HepG2 (cell line): ENCODE data around the gene VIPR1. TPM values are rescaled to one million over a fixed set of nuclear protein-coding genes. Genes with fewer than 3 reads are reported as not detected.

Experiments
- DNMT3B ChIP-seq: conservative IDR thresholded peaks from 2 replicates; pipeline ENCODE4 v1.6.1; 2016; ENCODE audit warnings: missing biosample characterization, control low read depth
- FOXC1 ChIP-seq: sonication (generic); formaldehyde crosslinking; IDR thresholded peaks from 2 replicates; pipeline ENCODE4 v1.8.0; 2022; ENCODE audit warnings: mild to moderate bottlenecking, missing genetic modification reagents, borderline replicate concordance
- HIC2 ChIP-seq: sonication (generic); formaldehyde crosslinking; IDR thresholded peaks from 2 replicates; pipeline ENCODE4 v1.9.0; 2022; ENCODE audit warnings: low read depth, missing genetic modification reagents
- JDP2 ChIP-seq: sonication (generic); formaldehyde crosslinking; IDR thresholded peaks from 2 replicates; pipeline ENCODE4 v1.8.1; 2022; ENCODE audit warnings: missing genetic modification reagents, borderline replicate concordance
- NCOA1 ChIP-seq: sonication (generic); formaldehyde crosslinking; IDR thresholded peaks from 2 replicates; pipeline ENCODE4 v1.9.0; 2021; ENCODE audit warnings: missing genetic modification reagents
- RXRB ChIP-seq: IDR thresholded peaks from 2 replicates; pipeline ENCODE4 v1.6.1; 2016; ENCODE audit warnings: borderline replicate concordance, missing genetic modification reagents, missing compliant biosample characterization
- SMAD1 ChIP-seq: sonication (generic); formaldehyde crosslinking; IDR thresholded peaks from 2 replicates; pipeline ENCODE4 v1.4.0; 2020; ENCODE audit warnings: missing genetic modification reagents, low read depth, mild to moderate bottlenecking, borderline replicate concordance
- SYNCRIP ChIP-seq: fragments of 200-400 bp; formaldehyde crosslinking; IDR thresholded peaks from 2 replicates; pipeline ENCODE4 v1.6.1; 2018; ENCODE audit warnings: mild to moderate bottlenecking, low read depth, low read length; ENCODE audit not compliant: insufficient read depth
- TAF1 ChIP-seq: sonication (generic); formaldehyde crosslinking; IDR thresholded peaks from 2 replicates; pipeline ENCODE4 v1.4.0; 2020; ENCODE audit warnings: missing genetic modification reagents
- TBP ChIP-seq: sonication (generic); formaldehyde crosslinking; IDR thresholded peaks from 2 replicates; pipeline ENCODE4 v1.5.0; 2020; ENCODE audit warnings: missing genetic modification reagents
- ZNF350 ChIP-seq: sonication (generic); formaldehyde crosslinking; IDR thresholded peaks from 2 replicates; pipeline ENCODE4 v1.4.0; 2020; ENCODE audit warnings: mild to moderate bottlenecking, low read depth, missing genetic modification reagents, borderline replicate concordance
- ZNF44 ChIP-seq: sonication (generic); formaldehyde crosslinking; IDR thresholded peaks from 2 replicates; pipeline ENCODE4 v1.5.1; 2020; ENCODE audit warnings: mild to moderate bottlenecking, missing genetic modification reagents
- ZNF569 ChIP-seq: sonication (generic); formaldehyde crosslinking; IDR thresholded peaks from 2 replicates; pipeline ENCODE4 v1.5.0; 2020; ENCODE audit warnings: mild to moderate bottlenecking, missing genetic modification reagents, moderate library complexity, borderline replicate concordance
- ZNF605 ChIP-seq: sonication (generic); formaldehyde crosslinking; IDR thresholded peaks from 2 replicates; pipeline ENCODE4 v1.8.0; 2022; ENCODE audit warnings: mild to moderate bottlenecking, missing genetic modification reagents
- ZNF644 ChIP-seq: IDR thresholded peaks from 2 replicates; pipeline ENCODE4 v1.6.1; 2016; ENCODE audit warnings: low read depth
- ZNF709 ChIP-seq: sonication (generic); formaldehyde crosslinking; IDR thresholded peaks from 2 replicates; pipeline ENCODE4 v1.5.0; 2020; ENCODE audit warnings: mild to moderate bottlenecking, missing genetic modification reagents
- ZNF710 ChIP-seq: sonication (generic); formaldehyde crosslinking; IDR thresholded peaks from 2 replicates; pipeline ENCODE4 v1.5.0; 2020; ENCODE audit warnings: mild to moderate bottlenecking, missing genetic modification reagents, borderline replicate concordance
- ZZZ3 ChIP-seq: sonication (generic); formaldehyde crosslinking; IDR thresholded peaks from 2 replicates; pipeline ENCODE4 v1.4.0; 2020; ENCODE audit warnings: missing genetic modification reagents, mild to moderate bottlenecking, borderline replicate concordance
- polyA plus RNA-seq, 8 experiments: library from polyadenylated mRNA; depleted of rRNA in 3 of 8; stranded (reverse) in 7 of 8; unstranded in 1 of 8; fragments of >200 nt; fragmentation: Illumina TruSeq in 4 of 8; extraction: Trizol in 4 of 8; gene quantifications; 2 replicates each; pipeline versions ENCODE4 v1.2.1 to v1.2.3, GENCODE V29; 2011 to 2016; ENCODE audit warnings: low read depth in 4 of 8, missing spikeins in 1 of 8, mixed read lengths in 1 of 8; ENCODE audit not compliant: insufficient read depth in 1 of 8
- total RNA-seq, 5 experiments: library from RNA; depleted of rRNA; stranded (reverse); fragments of >200 nt; fragmentation: Illumina TruSeq; extraction: Trizol; gene quantifications; 2 replicates each; pipeline ENCODE4 v1.2.3, GENCODE V29; 2016; ENCODE audit warnings: low read depth in 1 of 5
- TF ChIP-seq, protein P1 (sequence below): sonication (generic); formaldehyde crosslinking; IDR thresholded peaks from 2 replicates; pipeline ENCODE4 v1.4.0; 2020; ENCODE audit warnings: missing genetic modification reagents
- TF ChIP-seq, protein P2 (sequence below): sonication (generic); formaldehyde crosslinking; IDR thresholded peaks from 2 replicates; pipeline ENCODE4 v1.5.0; 2020; ENCODE audit warnings: missing genetic modification reagents

Gene VIPR1
- total and polyA plus RNA-seq, 2 of the 13 experiments (the other 11 are each of a cell fraction or from before 2014, with no cell fraction given): 0.04 to 0.11 TPM

DNA sequence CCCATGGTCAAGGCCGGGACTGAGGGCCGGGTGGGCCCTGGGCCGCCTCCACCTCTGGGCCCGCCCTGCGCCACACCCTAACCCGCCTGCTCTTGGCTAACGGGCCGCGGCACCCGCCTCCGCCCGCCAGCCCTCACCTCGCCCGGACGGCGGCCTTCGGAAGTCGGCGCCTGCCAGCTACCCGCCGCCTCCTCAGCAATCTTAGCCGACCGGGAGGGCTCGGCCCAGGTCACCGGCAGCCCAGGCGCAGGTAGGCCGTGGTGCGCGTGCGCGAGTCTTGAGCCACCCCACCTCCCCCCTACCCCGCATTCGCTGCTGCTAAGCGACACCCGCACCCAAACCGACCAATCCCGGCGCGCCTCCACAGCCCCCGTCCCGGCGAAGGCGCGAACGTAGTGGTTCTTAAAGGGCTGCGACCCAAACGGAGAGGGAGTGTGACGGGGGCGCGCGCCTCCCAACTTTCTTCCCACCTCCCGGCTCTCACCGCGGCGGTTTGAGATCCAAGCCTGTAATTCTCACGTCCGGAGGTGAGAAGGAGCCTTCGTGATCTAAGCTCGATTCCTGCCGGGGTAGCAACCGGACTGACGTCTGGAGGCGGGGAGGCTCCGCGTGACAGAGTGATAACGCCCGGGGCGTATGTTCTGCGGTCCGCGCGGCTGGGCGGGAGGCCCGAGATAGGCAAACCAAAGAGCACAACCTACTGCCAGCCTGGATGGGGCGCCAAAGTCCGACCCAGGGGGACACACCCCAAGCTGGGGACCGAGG is 79.4 kb downstream of the VIPR1 start, which contains the start of gene SEC22C (continued):
- TF ChIP-seq DNMT3B (CRISPR knock-in tag): no peak
- TF ChIP-seq ZZZ3 (CRISPR knock-in tag): 0 out of 2 replicates have a peak, but pooled peaks have one; percentile 63
- TF ChIP-seq ZNF644 (CRISPR knock-in tag): no peak
- peak; percentile 87 for TF ChIP-seq TAF1 (CRISPR knock-in tag)
- TF ChIP-seq ZNF710 (CRISPR knock-in tag): no peak; the same call in 1 of the 2 replicates
- peak; percentile 97 for TF ChIP-seq ZNF605 (CRISPR knock-in tag)
- TF ChIP-seq HIC2: 0 out of 2 replicates have a peak, but pooled peaks have one; percentile 48
- TF ChIP-seq ZNF709: peak; percentile 44
- TF ChIP-seq FOXC1: peak; percentile 45
- peak; percentile 29 for TF ChIP-seq RXRB (CRISPR knock-in tag)
- TF ChIP-seq ZNF350 (CRISPR knock-in tag): peak; percentile 84; the same call in 1 of the 2 replicates
- TF ChIP-seq, protein P1, sequence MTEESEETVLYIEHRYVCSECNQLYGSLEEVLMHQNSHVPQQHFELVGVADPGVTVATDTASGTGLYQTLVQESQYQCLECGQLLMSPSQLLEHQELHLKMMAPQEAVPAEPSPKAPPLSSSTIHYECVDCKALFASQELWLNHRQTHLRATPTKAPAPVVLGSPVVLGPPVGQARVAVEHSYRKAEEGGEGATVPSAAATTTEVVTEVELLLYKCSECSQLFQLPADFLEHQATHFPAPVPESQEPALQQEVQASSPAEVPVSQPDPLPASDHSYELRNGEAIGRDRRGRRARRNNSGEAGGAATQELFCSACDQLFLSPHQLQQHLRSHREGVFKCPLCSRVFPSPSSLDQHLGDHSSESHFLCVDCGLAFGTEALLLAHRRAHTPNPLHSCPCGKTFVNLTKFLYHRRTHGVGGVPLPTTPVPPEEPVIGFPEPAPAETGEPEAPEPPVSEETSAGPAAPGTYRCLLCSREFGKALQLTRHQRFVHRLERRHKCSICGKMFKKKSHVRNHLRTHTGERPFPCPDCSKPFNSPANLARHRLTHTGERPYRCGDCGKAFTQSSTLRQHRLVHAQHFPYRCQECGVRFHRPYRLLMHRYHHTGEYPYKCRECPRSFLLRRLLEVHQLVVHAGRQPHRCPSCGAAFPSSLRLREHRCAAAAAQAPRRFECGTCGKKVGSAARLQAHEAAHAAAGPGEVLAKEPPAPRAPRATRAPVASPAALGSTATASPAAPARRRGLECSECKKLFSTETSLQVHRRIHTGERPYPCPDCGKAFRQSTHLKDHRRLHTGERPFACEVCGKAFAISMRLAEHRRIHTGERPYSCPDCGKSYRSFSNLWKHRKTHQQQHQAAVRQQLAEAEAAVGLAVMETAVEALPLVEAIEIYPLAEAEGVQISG (CRISPR knock-in tag): peak; percentile 72
- peak; percentile 96; the same call in 1 of the 2 replicates for TF ChIP-seq ZNF569 (CRISPR knock-in tag)
- TF ChIP-seq ZNF44 (CRISPR knock-in tag): no peak
- no peak for TF ChIP-seq SYNCRIP
- TF ChIP-seq, protein P2, sequence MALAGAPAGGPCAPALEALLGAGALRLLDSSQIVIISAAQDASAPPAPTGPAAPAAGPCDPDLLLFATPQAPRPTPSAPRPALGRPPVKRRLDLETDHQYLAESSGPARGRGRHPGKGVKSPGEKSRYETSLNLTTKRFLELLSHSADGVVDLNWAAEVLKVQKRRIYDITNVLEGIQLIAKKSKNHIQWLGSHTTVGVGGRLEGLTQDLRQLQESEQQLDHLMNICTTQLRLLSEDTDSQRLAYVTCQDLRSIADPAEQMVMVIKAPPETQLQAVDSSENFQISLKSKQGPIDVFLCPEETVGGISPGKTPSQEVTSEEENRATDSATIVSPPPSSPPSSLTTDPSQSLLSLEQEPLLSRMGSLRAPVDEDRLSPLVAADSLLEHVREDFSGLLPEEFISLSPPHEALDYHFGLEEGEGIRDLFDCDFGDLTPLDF: peak; percentile 88; the same call in 1 of the 2 replicates
- no peak for TF ChIP-seq TBP (CRISPR knock-in tag)
- TF ChIP-seq NCOA1: 0 out of 2 replicates have a peak, but pooled peaks have one; percentile 49
- no peak for TF ChIP-seq JDP2 (CRISPR knock-in tag)
- TF ChIP-seq SMAD1 (CRISPR knock-in tag): peak; percentile 81; the same call in 1 of the 2 replicates
